ENCODE data around the gene PDPN.
"Not testable (repeated sequence)": the region's sequence is repeated elsewhere in the genome, so short reads cannot be mapped to it uniquely, and the experiment has no call there.

Gene PDPN

GRCh38 chr1:13550663-13551062, 33.0 kb upstream of the PDPN start:
- in situ Hi-C loops (cut with HindIII; ENCODE audit: low pct_unique_long_range_greater_than_20kb, low sequenced_read_pairs), result no loop called here
- no peak for TF ChIP-seq JUND (IDR thresholded peaks at IDR 0.05; ENCODE audit: low read depth)
- peak in 1 of 2 experiments; percentile 16 for DNase-seq (ENCODE audit: low read depth in 1 of 2, low spot score in 1 of 2)

DNA sequence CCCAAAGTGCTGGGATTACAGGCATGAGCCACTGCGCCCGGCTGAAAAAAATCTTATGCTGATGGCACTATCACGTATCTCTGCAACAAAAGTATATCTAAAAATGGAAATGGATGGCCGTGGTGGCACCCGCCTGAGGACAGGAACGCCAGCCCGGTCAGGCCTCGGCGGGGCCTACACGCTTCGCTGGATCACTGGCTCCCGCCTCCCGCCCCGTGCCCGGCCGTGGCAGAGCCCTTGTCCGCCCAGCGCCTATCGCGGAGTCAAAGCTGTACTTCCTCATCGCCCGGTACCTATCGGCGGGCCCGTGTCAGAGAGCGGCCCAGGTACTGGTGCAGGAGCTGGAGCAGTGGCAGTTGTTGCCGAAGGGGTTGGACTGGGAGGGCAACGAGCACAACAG, 28.8 kb upstream of the PDPN start:
- DNase-seq (ENCODE audit: low read depth in 1 of 2, low spot score in 1 of 2), result no peak
- in situ Hi-C loops (cut with HindIII; ENCODE audit: low pct_unique_long_range_greater_than_20kb, low sequenced_read_pairs), result no loop called here
- no peak for TF ChIP-seq JUND (IDR thresholded peaks at IDR 0.05; ENCODE audit: low read depth)

GRCh38 chr1:13556224-13556764, 27.3 kb upstream of the PDPN start:
- DNase-seq (ENCODE audit: low read depth in 1 of 2, low spot score in 1 of 2), result peak; percentile 42 to 74
- in situ Hi-C loops (cut with HindIII; ENCODE audit: low pct_unique_long_range_greater_than_20kb, low sequenced_read_pairs), result no loop called here
- TF ChIP-seq JUND (IDR thresholded peaks at IDR 0.05; ENCODE audit: low read depth), result no peak

DNA sequence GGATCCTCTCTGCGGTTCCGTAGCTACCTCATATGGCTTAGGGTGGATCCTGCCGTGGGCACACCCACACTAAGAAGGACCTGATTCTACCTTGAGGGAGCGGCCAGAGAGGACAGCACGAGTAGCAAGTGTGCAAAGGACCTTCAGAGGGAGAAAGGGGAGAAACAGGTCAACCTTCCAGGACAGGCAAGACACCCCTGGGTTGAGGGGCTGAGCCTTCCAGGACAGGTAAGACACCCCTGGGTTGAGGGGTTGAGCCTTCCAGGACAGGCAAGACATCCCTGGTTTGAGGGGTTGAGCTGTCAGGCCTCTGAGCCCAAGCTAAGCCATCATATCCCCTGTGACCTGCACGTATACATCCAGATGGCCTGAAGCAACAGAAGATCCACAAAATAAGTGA, 23.1 kb upstream of the PDPN start:
- DNase-seq (ENCODE audit: low read depth in 1 of 2, low spot score in 1 of 2), result no peak
- in situ Hi-C loops (cut with HindIII; ENCODE audit: low pct_unique_long_range_greater_than_20kb, low sequenced_read_pairs), result no loop called here
- TF ChIP-seq JUND (IDR thresholded peaks at IDR 0.05; ENCODE audit: low read depth), result no peak

- in situ Hi-C loops (cut with HindIII; ENCODE audit: low pct_unique_long_range_greater_than_20kb, low sequenced_read_pairs); DNase-seq (ENCODE audit: low read depth in 1 of 2, low spot score in 1 of 2): not testable (repeated sequence)
Observed at GRCh38 chr1:13562981-13563380, 20.7 kb upstream of the PDPN start.

GRCh38 chr1:13564073-13564472, 19.6 kb upstream of the PDPN start:
- DNase-seq (ENCODE audit: low read depth in 1 of 2, low spot score in 1 of 2), result no peak
- in situ Hi-C loops (cut with HindIII; ENCODE audit: low pct_unique_long_range_greater_than_20kb, low sequenced_read_pairs), result no loop called here
- no peak for TF ChIP-seq JUND (IDR thresholded peaks at IDR 0.05; ENCODE audit: low read depth)

DNA sequence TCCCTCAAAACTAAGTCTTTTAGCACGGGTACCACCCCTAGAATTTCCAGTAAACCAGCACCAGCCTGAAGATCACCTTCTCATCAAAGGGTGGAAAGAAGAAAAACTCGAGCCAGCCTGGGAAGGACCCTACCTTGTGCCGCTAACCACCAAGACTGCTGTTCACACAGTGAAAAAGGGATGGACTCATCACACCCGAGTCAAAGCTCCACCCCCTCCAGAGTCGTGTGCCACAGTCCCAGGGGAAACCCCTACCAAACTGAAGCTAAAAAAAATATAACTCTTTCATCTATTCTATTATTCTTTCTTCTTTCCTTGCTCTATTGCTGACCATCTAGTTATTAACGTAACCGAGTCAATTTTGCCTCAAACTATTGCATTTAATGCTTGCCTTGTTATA, 13.2 kb upstream of the PDPN start:
- DNase-seq (ENCODE audit: low read depth in 1 of 2, low spot score in 1 of 2), result not testable (repeated sequence)

GRCh38 chr1:13570924-13571323, 12.7 kb upstream of the PDPN start:
- no peak for DNase-seq (ENCODE audit: low read depth in 1 of 2, low spot score in 1 of 2)
- in situ Hi-C loops (cut with HindIII; ENCODE audit: low pct_unique_long_range_greater_than_20kb, low sequenced_read_pairs), result no loop called here
- no peak for TF ChIP-seq JUND (IDR thresholded peaks at IDR 0.05; ENCODE audit: low read depth)

More for the DNA sequence above, 13.2 kb upstream of the PDPN start:
- in situ Hi-C loops (cut with HindIII; ENCODE audit: low pct_unique_long_range_greater_than_20kb, low sequenced_read_pairs), result not testable (repeated sequence)

GRCh38 chr1:13573586-13573985, 10.0 kb upstream of the PDPN start:
- no peak for DNase-seq (ENCODE audit: low read depth in 1 of 2, low spot score in 1 of 2)
- TF ChIP-seq JUND (IDR thresholded peaks at IDR 0.05; ENCODE audit: low read depth), result no peak
- in situ Hi-C loops (cut with HindIII; ENCODE audit: low pct_unique_long_range_greater_than_20kb, low sequenced_read_pairs), result no loop called here

DNA sequence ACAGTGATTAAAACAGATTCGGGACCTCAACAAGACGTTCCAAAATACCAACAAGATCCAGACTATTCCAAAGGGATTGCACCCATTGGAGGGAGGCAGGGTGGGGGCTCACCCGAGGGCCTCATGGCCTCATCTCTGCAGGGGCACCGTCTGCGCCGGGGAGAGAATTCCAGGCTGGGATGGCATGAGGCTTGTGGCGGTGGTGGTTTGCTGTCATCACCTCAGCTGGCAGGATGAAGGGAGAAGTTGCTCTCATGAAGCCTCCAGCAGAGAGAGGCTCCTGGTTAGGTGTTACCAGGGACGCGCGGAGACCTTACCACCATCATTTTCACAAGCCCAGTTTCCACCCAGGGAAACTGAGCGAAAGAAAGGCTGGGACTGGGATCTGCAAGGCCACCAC, 6.7 kb upstream of the PDPN start:
- DNase-seq (ENCODE audit: low read depth in 1 of 2, low spot score in 1 of 2), result no peak
- no peak for TF ChIP-seq JUND (IDR thresholded peaks at IDR 0.05; ENCODE audit: low read depth)
- in situ Hi-C loops (cut with HindIII; ENCODE audit: low pct_unique_long_range_greater_than_20kb, low sequenced_read_pairs), result no loop called here

DNA sequence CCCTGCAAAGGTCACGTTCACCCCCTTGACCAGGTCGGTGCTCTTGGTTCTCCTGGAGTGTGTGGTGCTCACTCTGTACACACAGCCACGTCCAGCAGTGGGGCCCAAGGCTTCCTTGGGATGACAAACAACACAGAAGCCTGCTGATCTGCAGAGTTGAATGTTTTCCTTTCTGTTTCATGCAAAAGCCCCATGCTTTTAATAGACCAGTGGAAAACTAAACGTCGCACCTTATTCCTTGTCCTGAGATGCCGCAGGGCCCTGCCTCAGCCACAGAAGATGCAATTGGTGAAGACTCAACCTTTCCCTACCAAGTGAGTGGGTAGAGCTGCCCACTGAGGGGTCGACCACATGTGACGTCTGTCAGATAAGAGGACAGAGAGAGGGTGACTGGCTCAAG, 5.8 kb upstream of the PDPN start:
- in situ Hi-C loops (cut with HindIII; ENCODE audit: low pct_unique_long_range_greater_than_20kb, low sequenced_read_pairs), result no loop called here
- DNase-seq (ENCODE audit: low read depth in 1 of 2, low spot score in 1 of 2), result no peak
- no peak for TF ChIP-seq JUND (IDR thresholded peaks at IDR 0.05; ENCODE audit: low read depth)

DNA sequence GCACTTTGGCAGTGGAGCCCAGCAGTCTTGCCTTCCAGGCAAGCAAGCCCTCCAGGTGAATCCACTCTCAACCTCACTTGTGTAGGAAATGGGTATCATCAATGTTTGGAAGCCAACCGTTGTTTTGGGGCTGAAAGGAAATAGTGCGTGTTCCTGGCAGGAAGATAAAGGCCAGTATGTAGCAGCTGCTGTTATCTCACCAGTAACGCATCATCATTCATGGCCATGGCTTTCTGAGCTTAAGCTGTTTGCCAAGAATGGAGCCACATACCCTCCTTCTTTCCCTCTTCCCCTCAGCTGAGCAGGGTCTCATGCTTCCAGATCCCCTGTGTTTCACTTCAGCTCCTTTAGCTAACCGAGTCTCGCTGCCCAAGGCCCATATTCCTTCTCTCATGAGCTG, 2.2 kb upstream of the PDPN start:
- no peak for TF ChIP-seq JUND (IDR thresholded peaks at IDR 0.05; ENCODE audit: low read depth)
- in situ Hi-C loops (cut with HindIII; ENCODE audit: low pct_unique_long_range_greater_than_20kb, low sequenced_read_pairs), result no loop called here
- DNase-seq (ENCODE audit: low read depth in 1 of 2, low spot score in 1 of 2), result no peak

DNA sequence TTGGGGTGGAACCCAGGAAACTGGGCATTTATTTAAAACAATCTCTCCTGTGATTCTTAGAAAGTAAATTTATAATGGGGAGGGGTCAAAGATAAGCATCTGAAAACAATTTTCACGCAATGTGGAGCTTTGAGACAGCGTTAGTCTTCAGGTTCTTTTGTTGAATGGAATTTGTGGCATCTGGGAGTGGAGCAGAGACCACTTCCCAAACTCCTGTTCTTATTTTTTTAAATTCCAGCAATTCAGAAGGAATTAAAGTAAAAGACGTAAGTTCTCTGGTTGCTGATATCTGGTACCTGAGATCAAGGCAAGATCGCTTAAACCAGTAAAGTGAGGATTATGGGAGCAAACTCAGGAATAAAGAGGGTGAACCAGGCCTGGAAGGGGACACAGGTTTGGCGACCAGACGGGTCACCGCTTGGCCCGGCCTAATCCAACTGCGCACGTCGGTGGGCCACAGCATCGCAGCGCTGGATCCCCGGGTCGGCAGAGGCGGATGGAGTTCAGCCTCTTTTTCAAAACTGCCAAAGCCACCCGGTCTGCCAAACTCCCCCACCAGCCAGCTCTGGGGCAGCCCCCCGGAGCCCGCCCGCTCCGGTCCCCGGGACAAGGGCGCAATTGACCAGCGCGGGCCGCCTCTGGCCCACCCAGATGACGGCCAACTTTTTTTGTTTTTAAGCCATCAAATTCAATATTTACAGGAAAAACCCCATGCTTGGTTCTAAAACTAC, 754 bp upstream of the PDPN start:
- DNase-seq (ENCODE audit: low read depth in 1 of 2, low spot score in 1 of 2), result no peak
- in situ Hi-C loops (cut with HindIII; ENCODE audit: low pct_unique_long_range_greater_than_20kb, low sequenced_read_pairs), result no loop called here
- no peak for TF ChIP-seq JUND (IDR thresholded peaks at IDR 0.05; ENCODE audit: low read depth)
